CD14-positive monocyte (primary cell): ENCODE results near the gene CIBAR2. TPM values are rescaled to one million over a fixed set of nuclear protein-coding genes. Genes with fewer than 3 reads are reported as not detected.

Experiments
- DNase-seq, 3 donors: peaks; one replicate each; pipeline ENCODE4 v3.0.0-alpha.2; 2011 to 2022
- H2AFZ ChIP-seq: 2 replicates; pipeline ENCODE4 v1.6.0; 2012; ENCODE audit warnings: mild to moderate bottlenecking, low read depth, low read length, inconsistent platforms; ENCODE audit not compliant: insufficient read depth, poor library complexity, severe bottlenecking
- H3K27ac ChIP-seq, 2 donors: 1 replicate in 1 of 2; 2 replicates in 1 of 2; pipeline ENCODE4 v1.5.1; 2012 to 2013; ENCODE audit warnings: low read length in 2 of 2, control low read depth in 1 of 2, inconsistent platforms in 1 of 2, low read depth in 1 of 2, mild to moderate bottlenecking in 1 of 2
- H3K27me3 ChIP-seq, 2 donors: one replicate each; pipeline versions ENCODE4 v1.6.0 to v1.6.1; 2011 to 2013; ENCODE audit warnings: low read length in 2 of 2; ENCODE audit not compliant: control insufficient read depth in 2 of 2, insufficient read depth in 2 of 2
- H3K36me3 ChIP-seq, 2 donors: replicated peaks in 1 of 2; 1 replicate in 1 of 2; 2 replicates in 1 of 2; pipeline versions ENCODE4 v1.5.1 to v1.6.1; 2012 to 2013; ENCODE audit warnings: low read length in 2 of 2, control low read depth in 1 of 2, inconsistent platforms in 1 of 2, mild to moderate bottlenecking in 1 of 2; ENCODE audit not compliant: insufficient read depth in 2 of 2, control insufficient read depth in 1 of 2
- H3K4me1 ChIP-seq, 2 donors: 1 replicate in 1 of 2; 2 replicates in 1 of 2; pipeline versions ENCODE4 v1.5.1 to v1.6.1; 2012 to 2013; ENCODE audit warnings: low read length in 2 of 2, control low read depth in 1 of 2, inconsistent platforms in 1 of 2, mild to moderate bottlenecking in 1 of 2, moderate library complexity in 1 of 2; ENCODE audit not compliant: insufficient read depth in 2 of 2, control insufficient read depth in 1 of 2
- H3K4me2 ChIP-seq: replicated peaks from 2 replicates; pipeline ENCODE3; 2012; ENCODE audit warnings: low read length, moderate library complexity, mild to moderate bottlenecking; ENCODE audit not compliant: poor library complexity, severe bottlenecking; ENCODE audit errors: extremely low read depth
- H3K4me3 ChIP-seq, 3 experiments: fragments of 200-600 bp in 1 of 3; sonication (generic) in 1 of 3; replicated peaks in 1 of 3; 1 replicate in 2 of 3; 2 replicates in 1 of 3; pipeline ENCODE4 v1.5.1; 2011 to 2013; ENCODE audit warnings: low read length in 3 of 3, mild to moderate bottlenecking in 3 of 3, control low read depth in 2 of 3, low read depth in 2 of 3, inconsistent platforms in 1 of 3, moderate library complexity in 1 of 3
- H3K79me2 ChIP-seq: 2 replicates; pipeline ENCODE4 v1.6.0; 2012; ENCODE audit warnings: mild to moderate bottlenecking, control low read depth, inconsistent platforms, low read length, moderate library complexity; ENCODE audit not compliant: insufficient read depth
- H3K9ac ChIP-seq: 2 replicates; pipeline ENCODE4 v1.6.0; 2017; ENCODE audit warnings: low read length, mild to moderate bottlenecking; ENCODE audit not compliant: insufficient read depth, poor library complexity, severe bottlenecking
- H3K9me3 ChIP-seq, 2 donors: replicated peaks in 1 of 2; 1 replicate in 1 of 2; 2 replicates in 1 of 2; pipeline versions ENCODE4 v1.5.1 to v1.6.1; 2012 to 2013; ENCODE audit warnings: low read length in 2 of 2, control low read depth in 1 of 2; ENCODE audit not compliant: control insufficient read depth in 1 of 2, insufficient read depth in 1 of 2
- H4K20me1 ChIP-seq: 2 replicates; pipeline ENCODE4 v1.6.0; 2012; ENCODE audit warnings: mild to moderate bottlenecking, low read length, control low read depth, moderate library complexity; ENCODE audit not compliant: insufficient read depth
- H3K27ac Mint-ChIP-seq, 7 donors: one replicate each; pipeline ENCODE4 v1.8.0; 2020; ENCODE audit warnings: mild to moderate bottlenecking in 7 of 7, mixed read lengths in 7 of 7, moderate library complexity in 6 of 7, inconsistent platforms in 2 of 7
- H3K27me3 Mint-ChIP-seq, 3 donors: one replicate each; pipeline ENCODE4 v1.8.0; 2021 to 2022; ENCODE audit warnings: low read depth in 3 of 3, mild to moderate bottlenecking in 3 of 3, mixed read lengths in 3 of 3, moderate library complexity in 3 of 3, inconsistent platforms in 1 of 3
- H3K36me3 Mint-ChIP-seq, 2 donors: one replicate each; pipeline ENCODE4 v1.8.0; 2020; ENCODE audit warnings: mixed read lengths in 2 of 2, inconsistent platforms in 1 of 2, mild to moderate bottlenecking in 1 of 2
- H3K4me1 Mint-ChIP-seq: one replicate; pipeline ENCODE4 v1.8.0; 2020; ENCODE audit warnings: mild to moderate bottlenecking, mixed read lengths
- H3K4me3 Mint-ChIP-seq, 2 donors: one replicate each; pipeline ENCODE4 v1.8.0; 2020; ENCODE audit warnings: mild to moderate bottlenecking in 2 of 2, mixed read lengths in 2 of 2, moderate library complexity in 1 of 2
- H3K9me3 Mint-ChIP-seq, 7 donors: one replicate each; pipeline ENCODE4 v1.8.0; 2020 to 2022; ENCODE audit warnings: mixed read lengths in 7 of 7, mild to moderate bottlenecking in 6 of 7, moderate library complexity in 6 of 7, inconsistent platforms in 2 of 7
- WGBS: methylation state at CpG from one replicate; pipeline ENCODE4 v1.1.5; 2013; ENCODE audit warnings: missing lambda C conversion rate; ENCODE audit not compliant: insufficient coverage; 5-methylcytosine and 5-hydroxymethylcytosine counted together
- intact Hi-C, 2 donors: fragments of 100-400 bp; cut with micrococcal nuclease; formaldehyde crosslinking; loops; one replicate each; pipeline versions ENCODE4 v1.15.0 to v1.15.1; 2023
- polyA plus RNA-seq, 3 donors: library from polyadenylated mRNA; depleted of rRNA in 1 of 3; unstranded in 2 of 3; stranded (reverse) in 1 of 3; fragments of 300-500 nt in 2 of 3; fragments of >200 nt in 1 of 3; fragmentation: Illumina TruSeq in 2 of 3; gene quantifications; 1 replicate in 2 of 3; 2 replicates in 1 of 3; pipeline ENCODE4 v1.2.3, GENCODE V29; 2012 to 2021
- TF ChIP-seq, protein P1 (sequence below): fragments of 200-600 bp; IDR thresholded peaks from one replicate; pipeline ENCODE4 v1.8.0; 2022; ENCODE audit warnings: antibody characterized with exemption, mild to moderate bottlenecking

CIBAR2 gene
- polyA plus RNA-seq, 3 donors, result not detected

DNA sequence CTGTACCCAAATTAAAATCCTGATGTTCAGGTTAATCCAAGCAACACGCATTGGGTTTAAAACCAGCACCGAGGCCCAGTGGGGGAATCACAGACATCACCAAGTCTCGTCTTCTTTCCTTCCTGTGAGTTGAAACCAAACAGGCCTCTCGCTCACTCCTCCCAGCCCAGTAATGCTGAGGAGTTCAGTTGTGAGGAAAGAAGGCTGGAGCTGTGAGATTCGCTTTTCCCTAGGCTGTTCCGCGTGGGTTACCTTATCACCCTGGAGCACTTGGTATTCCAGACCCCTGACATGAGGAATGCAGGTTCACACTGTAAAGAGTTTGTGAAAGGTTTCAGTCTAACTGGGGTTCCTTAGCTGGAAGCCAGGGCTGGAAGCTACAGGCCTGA lies 20.8 kb downstream of the CIBAR2 start:
- TF ChIP-seq, protein P1, sequence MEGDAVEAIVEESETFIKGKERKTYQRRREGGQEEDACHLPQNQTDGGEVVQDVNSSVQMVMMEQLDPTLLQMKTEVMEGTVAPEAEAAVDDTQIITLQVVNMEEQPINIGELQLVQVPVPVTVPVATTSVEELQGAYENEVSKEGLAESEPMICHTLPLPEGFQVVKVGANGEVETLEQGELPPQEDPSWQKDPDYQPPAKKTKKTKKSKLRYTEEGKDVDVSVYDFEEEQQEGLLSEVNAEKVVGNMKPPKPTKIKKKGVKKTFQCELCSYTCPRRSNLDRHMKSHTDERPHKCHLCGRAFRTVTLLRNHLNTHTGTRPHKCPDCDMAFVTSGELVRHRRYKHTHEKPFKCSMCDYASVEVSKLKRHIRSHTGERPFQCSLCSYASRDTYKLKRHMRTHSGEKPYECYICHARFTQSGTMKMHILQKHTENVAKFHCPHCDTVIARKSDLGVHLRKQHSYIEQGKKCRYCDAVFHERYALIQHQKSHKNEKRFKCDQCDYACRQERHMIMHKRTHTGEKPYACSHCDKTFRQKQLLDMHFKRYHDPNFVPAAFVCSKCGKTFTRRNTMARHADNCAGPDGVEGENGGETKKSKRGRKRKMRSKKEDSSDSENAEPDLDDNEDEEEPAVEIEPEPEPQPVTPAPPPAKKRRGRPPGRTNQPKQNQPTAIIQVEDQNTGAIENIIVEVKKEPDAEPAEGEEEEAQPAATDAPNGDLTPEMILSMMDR, result no peak
- Histone ChIP-seq H3K9me3 (no peaks in the 10 kb centered on the region), H3K4me3 (no peak overlapping the region), H3K27ac (peak overlapping the region in 1 of 2 donors; percentile 28), H3K27me3 (no peaks in the 10 kb centered on the region), H2AFZ (no peak overlapping the region), H3K9ac (no peak overlapping the region), H3K4me2 (no peak overlapping the region), H3K36me3 (peaks cover 40 to 47% of the 10 kb centered on the region in 2 donors), H4K20me1 (peaks cover 76% of the 10 kb centered on the region), H3K4me1 (peaks cover 18 to 33% of the 10 kb centered on the region in 2 donors), H3K79me2 (no peaks in the 10 kb centered on the region)
- Mint-ChIP-seq H3K4me3 (no peak overlapping the region), H3K27me3 (peaks cover 2 to 7% (median 4%) of the 10 kb centered on the region in 3 donors), H3K27ac (peak overlapping the region in 2 of 7 donors; percentile 36 to 38), H3K4me1 (peaks cover 34% of the 10 kb centered on the region), H3K36me3 (peaks cover 40 to 43% of the 10 kb centered on the region in 2 donors), H3K9me3 (no peaks in the 10 kb centered on the region)
- intact Hi-C loops, result no loop called here
- WGBS, result 57% methylated on average over 5 of the region's 7 CpGs
- DNase-seq, result no peak

DNA sequence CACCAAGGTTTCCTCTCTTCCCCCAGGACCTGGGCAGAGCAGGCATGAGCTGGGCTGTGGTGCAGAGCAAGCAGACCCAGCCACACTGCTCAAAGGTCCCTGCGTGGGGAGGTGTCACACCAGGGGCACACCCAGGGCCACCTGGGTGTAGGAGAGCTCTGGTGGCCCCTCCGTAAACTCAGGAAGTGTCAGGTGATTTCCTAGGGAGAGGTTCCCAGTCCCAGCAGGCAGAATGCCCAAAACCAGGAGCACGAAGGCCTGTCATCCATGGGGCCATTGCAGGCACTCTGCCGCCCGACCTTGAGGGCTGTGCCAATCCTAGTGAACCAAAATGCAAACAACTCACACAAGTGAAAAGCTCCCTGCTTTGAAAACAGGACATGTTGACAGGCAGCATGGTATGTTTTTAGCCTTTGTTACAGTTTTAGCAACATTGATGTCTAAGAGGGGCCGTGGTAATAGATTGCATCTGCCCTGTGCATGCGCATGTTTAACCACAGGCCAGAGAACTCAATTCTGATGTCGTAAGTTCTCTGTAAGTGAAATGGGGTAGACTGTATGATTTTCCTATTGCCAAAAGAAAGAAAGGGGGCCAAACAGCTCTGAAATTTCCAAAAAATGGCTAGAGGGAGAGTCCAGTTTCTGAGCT lies 21.3 kb downstream of the CIBAR2 start:
- H3K36me3 Mint-ChIP-seq, result peaks cover 43 to 48% of the 10 kb centered on the region in 2 donors
- TF ChIP-seq, protein P1, result no peak
- H3K27me3 ChIP-seq, result no peaks in the 10 kb centered on the region
- H3K27ac ChIP-seq, result peak overlapping the region in 1 of 2 donors; percentile 28
- no peak overlapping the region for H3K4me3 ChIP-seq
- H2AFZ ChIP-seq, result no peak overlapping the region
- H3K4me2 ChIP-seq, result no peak overlapping the region
- 20% methylated on average over 5 of the region's 8 CpGs for WGBS
- DNase-seq, result no peak
- peak overlapping the region; percentile 10 for H3K9ac ChIP-seq
- H3K27ac Mint-ChIP-seq, result peak overlapping the region in 3 of 7 donors; percentile 12 to 38 (median 25)
- H3K4me1 Mint-ChIP-seq, result peaks cover 36% of the 10 kb centered on the region
- intact Hi-C loops, result no loop called here
- no peaks in the 10 kb centered on the region for H3K79me2 ChIP-seq
- no peaks in the 10 kb centered on the region for H3K9me3 Mint-ChIP-seq
- H3K4me1 ChIP-seq, result peaks cover 18 to 37% of the 10 kb centered on the region in 2 donors
- peaks cover 2 to 7% (median 4%) of the 10 kb centered on the region in 3 donors for H3K27me3 Mint-ChIP-seq
- H3K9me3 ChIP-seq, result no peaks in the 10 kb centered on the region
- peaks cover 45 to 52% of the 10 kb centered on the region in 2 donors for H3K36me3 ChIP-seq
- no peak overlapping the region for H3K4me3 Mint-ChIP-seq
- H4K20me1 ChIP-seq, result peaks cover 80% of the 10 kb centered on the region
